Fibroblast of mammary gland (primary cell): ENCODE results near the gene CEP112.

ENCODE experiments used
- DNase-seq: peaks from one replicate; pipeline ENCODE4 v3.0.0-alpha.2; 2010; ENCODE audit warnings: low read depth
- H3K4me3 ChIP-seq: 2 replicates; pipeline ENCODE4 v1.5.1; 2011; ENCODE audit warnings: low read depth, mild to moderate bottlenecking, low read length, moderate library complexity; ENCODE audit not compliant: control insufficient read depth
- CTCF ChIP-seq: conservative IDR thresholded peaks from 2 replicates; pipeline ENCODE4 v1.5.1; 2011; ENCODE audit warnings: low read depth, low read length, inconsistent platforms; ENCODE audit not compliant: control insufficient read depth, insufficient read depth

The CEP112 gene

GRCh38 chr17:66191593-66192377, at the start of gene CEP112:
Gene CEP112, minus strand, starts transcription at chr17:66192133.
- peak; percentile 40 for DNase-seq
- TF ChIP-seq CTCF = no peak

GRCh38 chr17:66240630-66241029, 48.7 kb upstream of the CEP112 start:
- no peak for TF ChIP-seq CTCF
- DNase-seq = peak; percentile 51
- H3K4me3 ChIP-seq = no peak overlapping the region

More at GRCh38 chr17:66191593-66192377, at the start of gene CEP112:
- H3K4me3 ChIP-seq = peak within 1 kb of the TSS; percentile 73

- TF ChIP-seq CTCF = no peak
- DNase-seq = no peak
- no peak overlapping the region for H3K4me3 ChIP-seq
Observed at GRCh38 chr17:66240013-66240412, 48.1 kb upstream of the CEP112 start.

- TF ChIP-seq CTCF = no peak
- DNase-seq = no peak
Observed at GRCh38 chr17:66235377-66235994, 43.6 kb upstream of the CEP112 start.

GRCh38 chr17:66234611-66235010, 42.7 kb upstream of the CEP112 start:
- no peak overlapping the region for H3K4me3 ChIP-seq
- no peak for TF ChIP-seq CTCF
- no peak for DNase-seq

More at GRCh38 chr17:66235377-66235994, 43.6 kb upstream of the CEP112 start:
- no peak overlapping the region for H3K4me3 ChIP-seq

- no peak for DNase-seq
- no peak for TF ChIP-seq CTCF
- no peak overlapping the region for H3K4me3 ChIP-seq
Observed at GRCh38 chr17:66233023-66233753, 41.3 kb upstream of the CEP112 start.
